DLD1 (cell line): ENCODE results near the gene WFDC11.

Experiments used
- in situ Hi-C: cut with HindIII; loops from 2 replicates; pipeline ENCODE4 v1.10.0; 2017; ENCODE audit warnings: low sequenced_read_pairs

The WFDC11 gene

DNA sequence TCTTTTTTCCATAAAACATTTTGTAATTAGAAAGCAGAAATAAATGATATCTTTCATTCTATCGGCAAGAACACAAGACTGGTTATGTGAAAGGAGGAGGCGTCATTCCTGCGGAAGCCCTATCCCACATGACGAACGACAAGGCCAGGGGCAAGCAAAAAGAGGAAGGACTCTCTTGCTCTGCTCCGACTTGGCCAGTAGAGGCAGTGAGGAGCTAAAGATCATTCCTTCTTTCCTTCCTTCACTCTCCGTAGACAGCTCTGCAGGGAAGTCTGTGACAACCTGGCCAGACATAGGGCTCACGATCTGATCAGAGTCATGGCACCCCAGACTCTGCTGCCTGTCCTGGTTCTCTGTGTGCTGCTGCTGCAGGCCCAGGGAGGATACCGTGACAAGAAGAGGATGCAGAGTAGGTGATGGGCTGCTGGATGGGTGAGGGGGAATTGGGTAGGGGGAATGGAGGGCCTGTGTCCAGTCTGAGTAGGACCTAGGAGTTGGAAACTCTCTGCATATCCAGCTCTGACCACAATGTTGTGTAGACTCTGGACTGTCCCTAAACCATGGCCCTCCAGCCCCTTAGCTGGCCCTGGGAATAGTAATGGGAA lies 40.4 kb downstream of the WFDC11 start, which contains the start of gene WFDC10A:
WFDC10A (plus strand) TSS at position 244 of the 605 bp plus-strand sequence; CDS start at position 319, 75 bp downstream.
- in situ Hi-C loops: no loop called here

DNA sequence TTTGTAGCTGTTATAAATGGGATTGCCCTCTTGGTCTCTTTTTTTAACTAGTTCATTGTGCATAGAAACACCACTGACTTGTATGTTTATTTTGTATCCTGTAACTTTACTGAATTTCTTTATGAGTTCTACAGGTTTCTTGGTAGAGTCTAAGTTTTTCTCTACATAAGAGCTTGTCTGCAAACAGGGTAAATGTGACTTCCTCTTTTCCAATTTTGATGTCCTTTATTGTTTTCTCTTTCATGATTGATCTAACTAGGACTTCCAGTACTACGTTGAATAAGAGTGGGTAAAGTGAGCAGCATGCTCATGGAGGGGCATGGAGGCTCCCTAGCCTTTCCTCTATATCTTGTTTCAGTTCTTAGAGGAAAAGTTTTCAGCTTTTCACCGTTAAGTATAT lies 43.5 kb downstream of the WFDC11 start:
- in situ Hi-C loops: no loop called here

DNA sequence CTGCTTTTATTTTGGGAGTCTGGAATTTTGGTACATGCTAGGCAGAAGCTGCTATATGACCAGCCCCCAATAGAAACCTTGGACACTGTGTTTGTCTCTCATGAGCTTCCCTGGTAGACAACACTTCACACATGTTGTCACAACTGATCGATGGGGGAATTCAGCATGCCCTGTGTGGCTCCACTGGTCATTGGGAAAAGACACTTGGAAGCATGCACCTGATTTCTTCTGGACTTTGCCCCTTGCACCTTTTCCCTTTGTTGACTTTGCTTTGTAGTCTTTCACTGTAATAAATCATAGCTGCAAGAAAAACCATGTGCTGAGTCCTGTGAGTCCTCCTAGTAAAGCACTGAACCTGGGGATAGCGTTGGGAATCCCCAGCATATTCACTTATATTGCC lies 48.4 kb downstream of the WFDC11 start:
- in situ Hi-C loops: no loop called here

DNA sequence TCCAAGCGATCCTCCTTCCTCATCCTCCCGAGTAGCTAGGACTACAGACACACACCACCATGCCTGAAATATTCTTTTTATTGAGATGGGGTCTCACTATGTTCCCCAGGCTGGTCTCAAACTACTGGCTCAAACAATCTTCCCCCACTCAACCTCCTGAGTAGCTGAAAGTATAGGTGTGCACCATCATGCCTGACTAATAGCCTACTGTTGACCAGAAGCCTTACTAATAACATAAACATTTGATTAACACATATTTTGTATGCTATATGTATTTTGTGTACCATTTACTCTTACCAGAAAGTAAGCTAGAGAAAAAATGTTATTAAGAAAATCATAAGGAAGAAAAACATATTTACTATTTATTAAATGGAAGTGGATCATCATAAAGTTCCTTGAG lies 52.4 kb downstream of the WFDC11 start:
- in situ Hi-C loops: no loop called here

DNA sequence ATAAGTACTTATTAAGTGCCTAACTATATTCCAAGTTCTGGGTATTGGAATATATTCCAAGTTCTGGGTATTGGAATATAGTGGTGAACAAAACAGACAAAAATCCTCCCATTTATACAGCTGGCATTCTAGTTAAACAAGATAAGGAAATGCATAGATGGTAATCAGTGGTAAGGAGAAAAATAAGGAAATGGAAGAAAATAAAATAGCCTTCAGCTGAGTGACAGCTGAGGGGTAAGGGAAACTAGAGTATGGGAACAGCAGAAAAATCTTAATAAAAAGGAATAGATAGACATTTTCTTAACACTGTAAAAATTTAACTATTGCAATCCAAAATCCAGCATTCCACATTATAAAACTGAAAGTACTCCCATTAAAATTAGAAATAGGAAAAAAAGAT lies 57.7 kb downstream of the WFDC11 start:
- in situ Hi-C loops: no loop called here

DNA sequence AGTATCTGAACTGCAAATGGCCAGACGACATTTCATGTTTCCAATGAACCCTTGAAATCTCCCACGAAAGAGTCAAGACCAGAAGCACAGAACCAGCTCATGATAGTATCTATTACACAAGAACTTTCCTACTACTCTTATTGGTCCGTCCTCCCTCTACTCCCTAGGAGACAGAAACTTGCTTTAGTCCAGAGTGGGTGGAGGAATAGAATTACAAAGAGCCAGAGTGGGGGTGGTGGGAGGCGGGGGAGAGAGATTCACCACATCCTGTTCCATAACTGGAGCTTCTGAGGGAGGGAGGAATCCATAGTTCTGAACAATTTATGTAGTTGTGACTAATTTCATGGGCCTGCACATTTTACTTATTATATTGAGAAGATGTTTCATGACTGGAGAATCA lies 59.0 kb downstream of the WFDC11 start:
- in situ Hi-C loops: no loop called here

DNA sequence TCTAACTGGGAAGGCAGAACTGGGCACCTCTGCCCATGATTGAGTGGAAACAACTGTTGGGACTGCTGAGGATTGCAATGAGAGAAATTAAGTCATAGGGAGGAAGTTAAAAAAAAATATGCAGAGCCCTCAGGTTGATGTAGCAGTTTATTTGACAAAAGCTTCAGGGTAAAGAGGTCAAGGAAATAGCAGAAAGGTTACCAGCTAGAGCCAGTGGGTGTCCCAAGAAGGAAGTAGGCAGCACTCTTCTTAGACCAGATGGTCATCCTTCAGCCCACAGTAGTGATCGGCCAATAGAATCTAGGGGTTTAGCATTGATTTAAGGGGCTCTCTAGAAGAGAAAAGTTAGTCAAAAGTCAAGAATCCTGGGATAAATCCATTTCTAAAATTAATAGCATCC lies 62.2 kb downstream of the WFDC11 start:
- in situ Hi-C loops: no loop called here
